Posterior vena cava (tissue), 2 donors: Measurements from ENCODE around the gene GGNBP2. TPM values are rescaled to one million over a fixed set of nuclear protein-coding genes. Genes with fewer than 3 reads are reported as not detected.

ENCODE experiments used
- DNase-seq: peaks from one replicate; pipeline ENCODE4 v3.0.0-alpha.2; 2020; ENCODE audit warnings: low spot score
- intact Hi-C, 2 donors: fragments of 100-400 bp; cut with DNase I; formaldehyde crosslinking; loops; one replicate each; pipeline versions ENCODE4 v1.14.1 to v1.14.2; 2022 to 2023
- total RNA-seq, 2 donors: library from RNA; stranded (reverse); fragmentation: NEBNext Ultra II Directional; extraction: Animal tissue kit (Norgen Biotek cat#: 25700); gene quantifications; one replicate each; pipeline ENCODE4 v1.2.1, GENCODE V29; 2021
- donor health status: DM: yes; HTN: yes; CAD: no.
- donor health status: DM: yes; HTN: yes; CAD: no.

The GGNBP2 gene
- total RNA-seq, 2 donors from 2014 or later: 64.0 to 65.5 TPM

DNA sequence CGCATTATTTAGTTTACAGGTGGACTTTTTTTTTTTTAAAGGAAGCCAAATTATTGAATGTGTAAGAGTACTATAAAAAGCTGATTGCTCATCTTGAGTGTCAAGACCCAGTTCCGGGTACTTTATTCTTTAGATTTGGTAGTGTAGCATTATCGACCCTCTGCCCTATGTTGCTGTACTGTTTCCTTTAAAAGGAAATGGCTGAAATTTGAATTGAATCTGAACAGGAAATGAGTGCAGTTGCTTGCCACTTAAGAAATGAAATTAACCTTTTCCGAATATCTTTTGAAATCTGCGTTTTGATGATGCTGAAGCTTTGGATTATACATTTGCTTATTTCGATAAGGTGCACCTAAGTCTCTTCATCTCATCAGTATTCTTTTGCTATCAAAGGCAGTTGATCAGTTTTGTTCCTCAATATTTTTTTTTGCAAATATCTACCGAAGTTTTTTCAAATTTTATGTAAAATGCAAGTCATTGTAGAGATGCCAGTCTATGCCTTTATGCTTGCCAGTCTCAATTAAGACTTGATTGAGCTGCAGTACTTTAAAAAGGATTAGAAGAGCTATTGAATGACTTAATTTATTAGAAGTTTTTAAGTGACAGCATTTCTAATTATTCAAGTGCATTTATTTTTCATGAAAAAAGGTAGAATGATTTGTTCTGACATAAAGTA is 1.8 kb downstream of the GGNBP2 start:
- intact Hi-C loops: no loop called here
- no peak for DNase-seq

DNA sequence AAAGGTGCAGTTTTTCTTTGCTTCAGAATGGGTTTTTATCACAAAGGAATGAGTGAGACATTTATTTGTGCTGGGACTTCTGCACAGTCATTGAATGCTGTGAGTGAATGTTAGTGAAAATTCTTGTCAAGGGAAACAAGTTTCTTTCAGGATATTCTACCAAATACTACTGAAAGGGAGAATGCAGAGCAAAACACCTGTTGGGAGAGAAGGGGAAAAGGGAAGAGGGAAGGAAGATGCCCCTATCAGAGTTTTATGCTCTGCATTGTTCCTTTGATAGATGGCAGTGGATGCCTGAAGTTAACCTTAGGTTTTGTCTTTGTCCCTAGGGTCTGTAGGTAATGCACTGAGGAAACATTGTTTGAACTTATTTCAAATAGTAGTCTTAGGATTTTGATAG is 3.1 kb downstream of the GGNBP2 start:
- no peak for DNase-seq
- intact Hi-C loops: no loop called here

DNA sequence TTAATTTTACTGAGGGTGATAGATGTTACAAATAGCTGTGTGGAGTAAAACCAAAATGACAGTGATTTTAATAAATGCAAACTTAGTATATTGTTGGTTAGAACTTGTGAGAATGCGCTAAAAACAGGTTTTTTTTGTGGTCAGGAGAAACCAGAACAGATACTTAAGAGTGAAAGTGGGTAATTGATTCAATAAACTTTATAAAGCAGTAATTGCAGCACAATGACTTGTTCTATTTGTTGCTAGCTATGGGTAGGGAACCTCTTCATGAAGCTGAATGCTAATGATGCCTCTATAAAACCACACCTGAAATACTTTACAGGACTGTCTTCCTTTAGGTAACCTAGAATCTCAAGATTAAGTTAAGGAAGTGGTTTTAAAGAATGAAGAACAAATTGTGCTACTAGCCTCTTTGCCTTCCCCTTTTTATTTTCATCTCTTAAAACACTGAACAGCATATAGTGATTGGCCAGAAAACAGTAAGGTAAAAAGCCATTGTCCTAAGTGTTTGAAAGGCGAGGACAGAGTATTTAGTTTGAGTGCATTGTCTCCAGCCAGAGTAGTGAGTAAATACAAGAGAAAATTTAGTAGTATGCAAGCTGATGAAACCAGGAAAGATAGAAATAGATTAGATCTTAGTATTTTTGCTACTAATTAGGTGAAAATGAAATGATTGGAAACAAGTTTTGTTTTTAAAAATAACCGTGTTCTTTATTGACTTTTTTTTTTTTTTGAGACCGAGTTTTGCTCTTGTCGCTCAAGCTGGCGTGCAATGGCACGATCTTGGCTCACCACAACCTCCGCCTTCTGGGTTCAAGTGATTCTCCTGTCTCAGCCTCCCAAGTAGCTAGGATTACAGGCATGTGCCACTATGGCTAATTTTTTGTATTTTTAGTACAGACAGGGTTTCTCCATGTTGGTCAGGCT is 6.0 kb downstream of the GGNBP2 start:
- no peak for DNase-seq
- intact Hi-C loops: no loop called here

DNA sequence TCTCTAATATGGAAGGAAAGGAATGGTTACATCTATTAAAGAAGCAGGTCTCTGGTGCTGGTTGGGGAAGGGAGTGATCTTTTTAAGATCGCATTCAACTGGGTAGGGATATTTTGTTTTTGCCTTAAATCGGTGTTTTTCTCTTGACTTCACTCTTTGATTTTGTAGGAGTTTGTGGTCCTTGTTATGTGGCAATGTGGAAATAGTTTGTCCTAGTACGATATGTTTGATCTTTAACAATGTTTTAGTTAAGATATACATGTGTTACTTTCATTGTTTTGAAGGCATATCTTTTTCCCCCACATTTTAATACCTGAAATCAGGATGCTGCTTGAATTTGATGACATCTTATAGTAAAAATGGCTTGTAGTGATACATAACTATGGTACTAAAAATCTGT is 8.7 kb downstream of the GGNBP2 start:
- no peak for DNase-seq
- intact Hi-C loops: no loop called here

DNA sequence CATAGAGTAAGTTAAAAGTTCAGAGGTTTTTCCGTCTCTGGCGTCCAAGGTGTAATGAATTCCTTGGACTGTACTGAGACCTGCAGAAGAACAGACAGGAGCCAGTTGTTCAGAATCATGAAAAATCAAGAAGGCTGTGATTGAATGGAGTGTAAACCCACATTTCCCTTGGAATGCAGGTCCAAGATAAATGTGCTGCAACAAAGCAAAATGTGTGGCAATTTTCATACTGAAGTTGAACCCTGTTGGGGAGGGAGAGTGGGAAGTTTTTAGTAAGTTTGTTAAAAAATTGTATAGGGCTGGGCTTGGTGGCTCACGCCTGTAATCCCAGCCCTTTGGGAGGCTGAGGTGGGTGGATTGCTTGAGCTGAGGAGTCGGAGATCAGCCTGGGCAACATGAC is 21.4 kb downstream of the GGNBP2 start:
- intact Hi-C loops: loop anchor here in 1 of 2 donors (5.0 kb wide), 1 partner anchor 1479 kb away; no protein-coding TSS in a partner anchor
- DNase-seq: no peak

DNA sequence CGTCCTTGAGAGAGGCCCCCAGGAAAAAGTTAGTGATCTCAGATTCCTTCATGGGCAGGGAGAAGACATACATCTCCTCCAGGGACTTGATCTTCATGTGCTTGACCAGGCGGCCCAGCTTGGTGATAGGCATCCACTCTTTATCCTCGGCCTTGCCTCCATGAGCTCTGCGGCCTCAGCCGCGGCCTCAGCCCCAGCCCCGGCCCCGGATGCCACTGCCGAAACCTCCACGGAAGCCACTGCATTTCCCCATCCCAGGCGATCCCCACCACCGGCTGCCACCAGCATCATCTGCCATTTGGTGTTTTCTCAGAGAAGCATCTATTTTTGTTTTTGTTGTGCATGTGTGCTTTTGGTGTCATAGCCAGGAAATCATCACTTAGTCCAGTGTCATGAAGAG is 30.3 kb downstream of the GGNBP2 start:
- intact Hi-C loops: no loop called here
- no peak for DNase-seq

DNA sequence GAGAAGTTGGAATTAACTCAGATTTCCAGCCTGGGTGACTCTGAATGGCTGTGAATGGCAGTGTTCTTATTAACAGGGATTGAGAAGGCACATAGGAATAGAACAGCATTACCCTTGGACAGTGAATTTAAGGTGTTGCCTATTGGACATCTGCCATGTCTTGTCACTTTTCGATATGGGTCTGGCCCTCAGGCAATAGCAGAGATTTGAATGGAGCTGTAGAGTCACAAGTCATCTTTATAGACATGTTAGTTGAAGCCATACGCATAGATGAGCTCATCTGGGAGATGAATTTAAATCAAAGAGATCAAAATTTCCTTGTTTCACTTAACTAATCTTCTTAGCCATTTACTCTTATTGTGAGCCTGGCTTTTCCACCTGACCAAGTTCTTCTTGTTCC is 32.1 kb downstream of the GGNBP2 start:
- no peak for DNase-seq
- intact Hi-C loops: no loop called here

DNA sequence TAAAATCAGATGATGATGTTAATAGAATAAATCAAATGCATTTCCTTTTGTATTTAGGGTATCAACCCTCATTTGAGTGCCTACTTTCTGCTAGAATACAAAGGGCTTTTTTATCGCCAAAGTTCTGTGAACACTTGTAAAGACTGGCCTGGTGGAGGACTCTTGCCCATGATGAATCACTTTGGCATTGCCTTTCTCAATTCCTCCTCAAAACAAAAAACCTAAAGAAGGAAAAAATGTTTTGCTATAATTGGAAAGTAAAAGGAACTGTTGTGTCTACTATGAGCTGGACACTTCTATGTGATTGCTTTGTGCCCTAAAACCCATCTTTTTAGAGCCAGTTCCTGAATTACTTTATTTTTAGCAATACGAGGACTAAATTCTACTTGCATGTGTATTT is 34.0 kb downstream of the GGNBP2 start:
- intact Hi-C loops: no loop called here

DNA sequence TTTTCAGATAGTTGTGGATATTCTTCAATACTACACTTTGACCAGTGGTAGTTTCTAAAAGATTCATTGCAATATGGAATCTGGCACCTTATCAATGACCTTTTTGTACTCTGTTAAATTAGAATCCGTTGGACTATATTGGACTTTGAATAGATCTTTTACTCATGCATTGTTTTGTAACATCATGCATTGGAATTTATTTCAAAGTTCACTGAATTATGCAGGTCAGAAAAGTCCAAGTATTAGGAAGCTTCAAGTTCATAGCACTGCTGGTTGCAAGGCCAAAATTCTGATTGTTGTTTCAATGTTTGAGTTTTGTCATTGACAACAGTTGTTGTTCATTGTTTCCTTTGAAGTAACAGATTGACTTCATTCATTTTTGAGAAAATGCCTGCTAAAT is 39.1 kb downstream of the GGNBP2 start:
- intact Hi-C loops: no loop called here
- no peak for DNase-seq

More for the DNA sequence above, 34.0 kb downstream of the GGNBP2 start:
- no peak for DNase-seq

DNA sequence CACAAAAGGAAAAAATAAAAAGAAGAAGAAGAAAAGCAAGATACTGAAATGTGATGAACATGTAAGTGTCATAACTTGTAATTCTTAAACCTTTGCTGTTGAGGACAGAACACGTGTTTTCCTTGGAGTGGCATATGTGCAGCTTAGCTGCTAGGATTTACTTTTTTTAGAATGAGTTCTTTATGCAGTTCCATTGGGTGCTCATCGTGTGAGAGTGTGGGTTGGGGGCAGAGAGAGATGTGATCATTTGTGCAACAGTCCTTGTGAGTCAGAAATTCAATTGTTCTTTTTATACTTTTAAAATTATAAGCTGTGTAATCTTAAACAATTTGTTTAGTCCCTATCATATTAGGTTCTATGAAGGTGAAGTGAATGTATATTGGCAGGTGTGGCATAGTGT is 41.4 kb downstream of the GGNBP2 start:
- intact Hi-C loops: no loop called here
- no peak for DNase-seq

DNA sequence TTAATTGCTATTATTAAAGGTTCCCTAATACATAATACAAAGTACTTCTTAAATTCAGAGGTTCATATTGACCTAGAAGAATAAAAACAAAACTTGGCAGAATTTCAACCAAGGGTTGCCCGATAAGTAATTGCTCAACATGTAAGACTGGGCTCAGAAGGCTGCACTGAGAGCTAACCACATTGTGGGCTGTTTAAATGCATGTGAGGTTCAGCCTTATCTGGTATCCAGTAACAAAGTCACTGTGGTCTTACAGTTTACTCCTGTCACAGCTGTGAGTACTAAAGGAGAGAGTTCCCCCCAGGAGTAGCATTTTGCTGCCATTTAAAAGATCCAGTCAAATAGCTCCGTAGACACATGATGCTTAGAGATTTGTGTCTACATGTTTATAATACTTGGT is 45.4 kb downstream of the GGNBP2 start:
- no peak for DNase-seq
- intact Hi-C loops: loop anchor here in 1 of 2 donors (10.0 kb wide), 1 partner anchor 1365 kb away; no protein-coding TSS in a partner anchor

DNA sequence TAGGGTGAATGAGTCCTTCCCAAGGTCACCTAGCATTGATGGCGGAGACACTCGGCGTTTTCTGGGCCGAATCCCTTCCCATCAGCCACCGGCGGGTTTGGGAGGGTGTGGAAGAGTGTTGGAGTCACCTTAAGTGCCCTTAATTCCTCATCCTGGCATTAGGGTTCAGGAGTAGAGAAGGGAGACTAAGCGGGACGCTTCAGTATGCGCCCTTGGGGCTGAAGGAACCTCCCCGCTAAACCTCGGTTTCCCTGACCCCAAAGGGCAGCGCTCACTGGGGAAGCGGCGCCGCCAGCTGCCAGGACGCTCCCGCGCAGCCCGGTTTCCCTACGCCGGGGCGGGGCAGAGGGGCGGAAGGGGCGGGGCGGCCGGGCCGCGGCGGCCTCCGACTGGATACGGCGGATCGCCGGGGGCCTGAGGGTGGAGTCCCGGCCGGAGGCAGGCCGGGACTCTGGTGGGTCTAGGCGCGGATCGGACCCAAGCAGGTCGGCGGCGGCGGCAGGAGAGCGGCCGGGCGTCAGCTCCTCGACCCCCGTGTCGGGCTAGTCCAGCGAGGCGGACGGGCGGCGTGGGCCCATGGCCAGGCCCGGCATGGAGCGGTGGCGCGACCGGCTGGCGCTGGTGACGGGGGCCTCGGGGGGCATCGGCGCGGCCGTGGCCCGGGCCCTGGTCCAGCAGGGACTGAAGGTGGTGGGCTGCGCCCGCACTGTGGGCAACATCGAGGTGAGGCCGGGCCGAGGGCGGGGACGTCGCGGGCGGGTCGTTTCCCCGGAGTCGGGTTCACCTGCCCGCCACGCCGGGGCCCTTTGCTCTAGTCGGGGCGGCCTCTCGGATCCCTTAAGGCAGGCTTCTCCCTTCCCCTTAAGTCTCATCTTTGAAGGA is 47.0 kb downstream of the GGNBP2 start, which contains the start of gene DHRS11:
Gene DHRS11 (plus strand): TSS at position 446 of the 882 bp plus-strand sequence. CDS start 131 bp downstream, at position 577.
- intact Hi-C loops: loop anchor here in 1 of 2 donors (10.0 kb wide), 1 partner anchor 1367 kb away; no protein-coding TSS in a partner anchor
- DNase-seq: peak; percentile 94

DNA sequence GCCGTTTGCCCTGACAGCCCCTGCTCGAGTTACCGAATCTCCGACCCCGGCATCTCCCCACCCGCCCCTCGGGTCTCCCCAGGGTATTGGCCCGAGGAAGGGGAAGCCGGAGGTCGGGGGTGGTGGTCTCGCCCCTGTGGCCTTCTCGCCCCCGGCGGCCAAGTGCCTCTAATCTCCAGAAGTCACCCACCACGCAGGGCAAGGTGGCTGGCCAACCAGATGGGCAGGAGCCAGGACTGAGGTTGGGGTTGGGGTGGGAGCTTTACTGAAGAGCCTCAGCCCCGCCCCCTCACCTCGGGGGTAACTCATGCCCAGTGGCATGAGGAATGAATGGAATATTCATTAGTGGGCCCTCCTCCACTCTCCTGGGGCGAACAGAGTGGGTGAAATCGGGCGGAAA is 47.6 kb downstream of the GGNBP2 start:
- intact Hi-C loops: loop anchor here in 1 of 2 donors (10.0 kb wide), 1 partner anchor 1368 kb away; no protein-coding TSS in a partner anchor
- DNase-seq: peak; percentile 81

DNA sequence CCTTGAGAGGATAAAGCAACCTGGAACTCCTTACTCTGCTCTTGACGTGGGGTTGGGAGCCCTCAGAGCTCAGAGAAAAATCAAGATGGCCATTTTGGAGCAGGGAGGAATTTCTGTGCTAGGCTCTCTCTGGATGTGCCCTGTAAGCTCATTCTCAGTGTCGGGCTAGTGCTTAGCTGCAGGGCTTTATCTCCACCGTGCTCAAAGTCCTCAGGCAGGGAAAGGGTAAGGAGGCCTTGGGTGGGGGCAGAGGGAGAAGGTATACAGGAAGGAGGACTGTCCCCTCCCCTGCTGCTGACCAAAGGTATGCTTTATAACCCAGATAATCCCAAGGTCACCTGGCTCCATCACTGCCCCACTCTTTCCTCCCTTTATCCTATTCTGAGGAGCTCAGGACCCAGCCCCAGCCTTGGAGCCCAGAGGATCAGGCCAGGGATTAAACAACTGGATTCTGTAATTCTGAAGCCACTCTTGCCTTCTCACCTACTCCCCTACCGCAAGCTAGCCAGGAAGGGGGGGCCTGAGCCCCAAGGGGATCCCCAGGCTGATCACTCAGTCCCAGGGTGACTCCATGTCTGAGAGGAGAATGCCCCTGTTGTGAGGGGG is 48.1 kb downstream of the GGNBP2 start:
- peak; percentile 53 for DNase-seq
- intact Hi-C loops: loop anchor here in 1 of 2 donors (10.0 kb wide), 1 partner anchor 1368 kb away; no protein-coding TSS in a partner anchor

DNA sequence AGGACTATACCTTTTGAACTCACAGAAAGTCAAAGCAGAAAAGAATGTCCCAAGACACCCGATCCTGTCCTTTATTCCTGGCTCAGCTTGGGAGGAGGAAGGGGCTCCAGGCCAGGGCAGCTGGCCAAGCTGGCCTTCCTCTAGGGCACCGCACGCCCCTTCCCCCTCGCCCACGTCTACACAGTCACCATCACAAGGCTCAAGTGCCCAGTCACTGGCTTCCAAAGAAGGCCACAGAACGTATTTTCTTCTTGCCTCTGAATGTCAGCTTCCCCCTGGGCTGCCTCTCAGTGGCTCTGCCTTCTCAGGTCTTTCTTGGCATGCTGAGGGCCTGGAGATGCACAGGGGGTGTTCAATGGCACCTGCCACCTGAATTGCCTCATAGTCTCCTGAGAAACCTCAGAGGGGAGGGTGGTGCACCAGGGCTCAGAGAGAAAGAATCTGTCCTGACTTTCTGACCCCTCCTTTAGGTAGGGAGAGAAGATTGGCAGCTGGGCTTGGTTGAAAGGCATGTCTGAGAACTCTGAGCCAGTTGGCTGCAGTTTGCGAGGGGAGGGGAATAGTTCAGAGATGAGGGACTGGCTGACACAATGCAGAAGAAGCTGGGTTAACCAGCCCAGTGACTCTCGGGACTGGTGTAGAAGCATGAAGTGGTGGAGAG is 49.1 kb downstream of the GGNBP2 start:
- intact Hi-C loops: loop anchor here in 1 of 2 donors (10.0 kb wide), 1 partner anchor 1369 kb away; no protein-coding TSS in a partner anchor
- peak; percentile 41 for DNase-seq

DNA sequence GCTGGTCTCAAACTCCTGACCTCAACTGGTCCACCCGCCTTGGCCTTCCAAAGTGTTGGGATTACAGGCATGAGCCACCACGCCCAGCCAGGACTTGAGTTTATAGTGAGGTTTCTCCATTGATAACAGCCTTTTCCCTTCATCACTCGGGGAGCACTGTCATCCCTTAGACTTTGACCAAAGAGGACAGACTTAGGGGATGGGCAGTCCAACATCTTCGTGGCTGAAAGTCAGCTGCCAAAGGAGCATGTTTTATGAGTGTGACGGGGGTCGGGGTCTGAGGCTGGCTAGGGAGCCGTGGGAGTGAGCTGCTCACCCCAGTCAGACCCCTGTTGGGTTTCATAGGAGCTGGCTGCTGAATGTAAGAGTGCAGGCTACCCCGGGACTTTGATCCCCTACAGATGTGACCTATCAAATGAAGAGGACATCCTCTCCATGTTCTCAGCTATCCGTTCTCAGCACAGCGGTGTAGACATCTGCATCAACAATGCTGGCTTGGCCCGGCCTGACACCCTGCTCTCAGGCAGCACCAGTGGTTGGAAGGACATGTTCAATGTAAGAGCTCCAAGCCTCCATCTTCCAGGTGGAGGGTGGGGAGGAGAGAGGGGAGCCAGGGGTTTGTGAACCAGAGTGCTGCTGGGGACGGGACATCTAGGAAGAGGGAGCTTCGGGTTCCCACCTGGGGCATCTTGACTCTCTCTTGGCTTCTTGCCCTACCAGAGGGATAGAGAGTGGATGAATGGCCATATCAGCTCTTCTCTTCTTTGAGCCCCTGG is 50.1 kb downstream of the GGNBP2 start:
- peak; percentile 66 for DNase-seq
- intact Hi-C loops: loop anchor here in 1 of 2 donors (5.0 to 10.0 kb wide), 2 partner anchors 767 to 1370 kb away; no protein-coding TSS in a partner anchor

DNA sequence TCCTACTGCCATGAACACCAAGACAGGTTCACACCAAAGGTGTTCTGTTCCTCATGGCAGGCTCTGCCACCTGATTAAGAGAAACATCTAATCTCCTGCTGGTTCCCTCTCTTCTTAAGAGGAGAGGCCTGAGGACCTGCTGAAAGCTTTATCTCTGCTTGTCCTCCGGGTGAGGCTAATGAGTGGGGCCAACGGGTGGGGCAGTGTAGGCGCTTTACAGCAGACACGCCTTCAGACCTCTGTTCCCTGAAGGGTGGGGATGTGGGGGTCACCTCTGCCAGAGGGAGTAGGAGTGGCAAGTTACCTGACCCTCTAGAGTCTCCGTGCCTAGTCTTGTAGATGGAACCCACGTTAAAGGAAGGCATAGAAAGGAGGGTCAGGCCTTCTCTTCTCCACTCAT is 52.5 kb downstream of the GGNBP2 start:
- DNase-seq: peak; percentile 50
- intact Hi-C loops: loop anchor here in 1 of 2 donors (5.0 to 10.0 kb wide), 2 partner anchors 765 to 1372 kb away; no protein-coding TSS in a partner anchor
